IPS-20b (cell line): Measurements from ENCODE around the gene ITGB5.

ENCODE experiments used
- H3K27ac ChIP-seq: one replicate; pipeline ENCODE4 v1.5.1; 2013; ENCODE audit warnings: low read length
- H3K27me3 ChIP-seq: 2 replicates; pipeline ENCODE4 v1.6.1; 2013; ENCODE audit warnings: mild to moderate bottlenecking, low read length, inconsistent platforms; ENCODE audit not compliant: insufficient read depth
- H3K36me3 ChIP-seq: 2 replicates; pipeline ENCODE4 v1.6.1; 2013; ENCODE audit warnings: low read depth, mild to moderate bottlenecking, inconsistent platforms, low read length, moderate library complexity; ENCODE audit not compliant: insufficient read depth
- H3K4me1 ChIP-seq: 2 replicates; pipeline ENCODE4 v1.6.1; 2013; ENCODE audit warnings: mild to moderate bottlenecking, control low read depth, inconsistent platforms, low read length, moderate library complexity; ENCODE audit not compliant: insufficient read depth
- H3K4me3 ChIP-seq: 2 replicates; pipeline ENCODE4 v1.5.1; 2013; ENCODE audit warnings: mild to moderate bottlenecking, low read length, inconsistent platforms
- H3K9ac ChIP-seq: 2 replicates; pipeline ENCODE4 v1.6.1; 2013; ENCODE audit warnings: low read depth, mild to moderate bottlenecking, inconsistent platforms, low read length, moderate library complexity
- H3K9me3 ChIP-seq: 2 replicates; pipeline ENCODE4 v1.6.1; 2013; ENCODE audit warnings: mild to moderate bottlenecking, low read depth, low read length, inconsistent platforms; ENCODE audit not compliant: insufficient read depth

The ITGB5 gene

DNA sequence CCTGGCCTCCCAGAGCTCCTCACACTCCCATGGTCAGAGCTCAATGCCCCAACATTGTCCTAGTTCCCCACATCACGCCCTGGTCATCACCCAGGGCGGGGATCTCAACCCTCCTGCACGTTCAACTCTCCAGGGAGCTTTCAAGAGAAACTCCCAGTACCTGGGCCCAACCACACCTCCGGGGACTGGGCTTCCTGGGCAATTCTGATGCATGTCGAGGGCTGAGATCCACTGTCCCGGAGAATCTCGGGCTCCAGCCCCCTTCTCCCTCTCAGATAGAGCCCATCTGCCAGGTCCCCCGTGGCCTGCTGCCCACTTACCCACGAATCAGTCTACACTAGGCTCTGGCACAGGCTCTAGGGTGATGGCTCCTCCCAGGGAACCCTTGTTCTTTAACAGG lies 117.7 kb downstream of the ITGB5 start:
- Histone ChIP-seq H3K4me3 (no peak overlapping the region), H3K9me3 (no peaks in the 10 kb centered on the region), H3K27ac (no peak overlapping the region), H3K27me3 (no peaks in the 10 kb centered on the region), H3K36me3 (peaks cover 76% of the 10 kb centered on the region), H3K9ac (no peak overlapping the region), H3K4me1 (peaks cover 7% of the 10 kb centered on the region; the same call in 1 of the 2 replicates)

DNA sequence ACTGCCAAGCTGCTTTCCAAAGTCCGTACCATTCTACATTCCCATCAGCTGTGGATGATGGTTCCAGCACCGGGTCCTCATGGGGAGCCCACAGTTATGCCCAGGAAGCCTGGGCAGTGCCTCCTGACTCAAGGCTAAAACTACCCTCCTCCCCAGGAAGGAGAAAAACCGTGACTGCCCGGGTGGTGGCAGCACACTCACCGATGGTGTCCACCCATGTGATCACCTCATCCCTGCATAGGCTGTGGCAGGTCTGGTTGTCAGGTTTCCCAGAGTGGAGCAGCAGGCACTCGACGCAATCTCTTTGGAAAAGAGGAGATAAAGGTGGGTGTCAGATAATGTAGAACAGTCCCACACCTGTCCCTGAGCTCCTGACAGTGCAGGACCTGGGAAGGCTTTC lies 118.4 kb downstream of the ITGB5 start:
- no peak overlapping the region for H3K27ac ChIP-seq
- peaks cover 78% of the 10 kb centered on the region for H3K36me3 ChIP-seq
- no peak overlapping the region for H3K4me3 ChIP-seq
- H3K4me1 ChIP-seq, result peaks cover 1% of the 10 kb centered on the region; the same call in 1 of the 2 replicates
- H3K9ac ChIP-seq, result no peak overlapping the region
- H3K9me3 ChIP-seq, result no peaks in the 10 kb centered on the region
- no peaks in the 10 kb centered on the region for H3K27me3 ChIP-seq

DNA sequence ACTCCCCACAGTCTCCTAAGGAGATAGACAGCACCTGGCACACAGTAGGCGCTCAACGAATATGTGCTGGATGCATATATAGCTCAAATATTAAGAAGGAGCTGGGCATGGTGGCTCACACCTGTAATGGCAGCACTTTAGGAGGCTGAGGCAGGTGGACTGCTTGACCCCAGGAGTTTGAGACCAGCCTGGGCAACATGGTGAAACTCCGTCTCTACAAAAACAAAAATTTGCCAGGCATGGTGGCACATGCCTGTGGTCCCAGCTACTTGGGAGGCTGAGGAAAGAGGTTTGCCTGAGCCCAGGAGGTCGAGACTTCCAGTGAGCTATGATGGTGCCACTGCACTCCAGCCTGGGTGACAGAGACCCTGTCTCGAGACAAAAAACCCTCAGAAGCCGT lies 119.5 kb downstream of the ITGB5 start:
- Histone ChIP-seq H3K9ac (no peak overlapping the region), H3K36me3 (peaks cover 81% of the 10 kb centered on the region), H3K27me3 (no peaks in the 10 kb centered on the region), H3K27ac (no peak overlapping the region), H3K9me3 (no peaks in the 10 kb centered on the region), H3K4me3 (no peak overlapping the region), H3K4me1 (no peaks in the 10 kb centered on the region)

DNA sequence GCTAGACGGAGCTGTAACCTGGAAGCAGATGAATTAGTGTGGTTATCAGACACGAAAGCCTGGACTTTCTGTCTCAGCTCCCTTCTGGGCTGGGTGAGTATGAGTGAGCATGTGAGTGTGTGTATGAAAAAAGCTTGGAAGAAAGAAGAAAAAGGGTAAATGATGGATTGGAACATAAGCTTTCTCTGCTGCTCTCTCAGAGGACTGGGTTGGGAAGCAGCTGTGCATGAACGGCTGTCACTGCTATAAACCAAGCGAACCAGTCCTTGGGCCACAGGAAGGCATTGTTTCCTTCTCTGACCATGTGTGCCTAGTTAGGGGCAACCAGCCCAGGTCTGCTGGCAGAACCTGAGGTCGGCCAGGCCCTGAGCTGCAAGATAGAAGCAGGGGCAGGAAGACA lies 119.9 kb downstream of the ITGB5 start:
- Histone ChIP-seq H3K4me1 (no peaks in the 10 kb centered on the region), H3K27ac (no peak overlapping the region), H3K27me3 (no peaks in the 10 kb centered on the region), H3K9ac (no peak overlapping the region), H3K36me3 (peaks cover 79% of the 10 kb centered on the region), H3K9me3 (no peaks in the 10 kb centered on the region), H3K4me3 (no peak overlapping the region)

DNA sequence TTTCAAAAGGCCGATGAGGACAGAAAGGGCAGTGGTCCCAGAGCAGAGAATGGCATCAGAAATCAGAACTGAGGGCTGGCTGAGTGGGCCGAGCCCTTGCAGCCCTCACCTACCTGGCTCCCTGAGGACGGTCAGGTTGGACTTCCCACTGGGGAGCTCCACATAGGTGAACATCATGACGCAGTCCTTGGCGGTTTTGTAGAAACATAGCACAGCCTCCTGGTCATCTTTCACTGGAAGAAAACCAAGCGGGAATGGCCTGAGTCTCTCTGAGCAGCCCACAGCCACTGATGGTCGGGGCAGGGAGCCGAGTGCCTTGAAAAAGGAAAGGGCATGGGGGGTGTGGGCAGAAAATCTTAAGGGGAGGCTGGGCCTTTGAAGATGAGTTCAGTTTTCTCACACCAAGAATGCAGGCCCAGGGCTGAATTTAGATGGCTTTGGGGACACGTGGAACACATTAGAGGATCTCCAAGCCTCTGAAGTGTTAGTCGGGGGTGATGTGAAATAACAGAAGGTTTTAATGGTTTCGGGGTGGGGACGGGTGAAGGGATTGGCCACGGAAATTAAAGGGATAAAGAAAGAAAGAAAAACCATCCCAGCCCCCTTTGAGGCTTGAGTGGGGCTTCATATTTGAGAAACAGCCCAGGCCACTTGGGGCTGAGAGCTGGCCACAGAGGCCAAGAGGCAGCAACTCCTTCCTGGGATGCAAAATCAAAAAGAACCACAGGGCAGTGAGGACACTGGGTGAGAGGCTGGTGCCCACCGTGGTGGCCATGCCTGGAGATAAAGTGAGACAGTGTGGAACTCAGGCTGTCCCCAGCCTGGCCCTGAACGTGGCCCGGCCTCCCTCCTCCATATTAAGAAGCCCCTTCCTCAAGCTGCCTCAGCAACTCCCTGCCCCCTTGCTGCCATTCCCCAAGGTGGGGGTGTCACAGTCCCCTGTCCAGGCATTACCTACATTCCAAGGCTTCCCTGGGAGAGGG lies 120.8 kb downstream of the ITGB5 start:
- Histone ChIP-seq H3K36me3 (peaks cover 77% of the 10 kb centered on the region), H3K9ac (no peak overlapping the region), H3K27ac (no peak overlapping the region), H3K4me3 (no peak overlapping the region), H3K4me1 (no peaks in the 10 kb centered on the region), H3K9me3 (no peaks in the 10 kb centered on the region), H3K27me3 (no peaks in the 10 kb centered on the region)

DNA sequence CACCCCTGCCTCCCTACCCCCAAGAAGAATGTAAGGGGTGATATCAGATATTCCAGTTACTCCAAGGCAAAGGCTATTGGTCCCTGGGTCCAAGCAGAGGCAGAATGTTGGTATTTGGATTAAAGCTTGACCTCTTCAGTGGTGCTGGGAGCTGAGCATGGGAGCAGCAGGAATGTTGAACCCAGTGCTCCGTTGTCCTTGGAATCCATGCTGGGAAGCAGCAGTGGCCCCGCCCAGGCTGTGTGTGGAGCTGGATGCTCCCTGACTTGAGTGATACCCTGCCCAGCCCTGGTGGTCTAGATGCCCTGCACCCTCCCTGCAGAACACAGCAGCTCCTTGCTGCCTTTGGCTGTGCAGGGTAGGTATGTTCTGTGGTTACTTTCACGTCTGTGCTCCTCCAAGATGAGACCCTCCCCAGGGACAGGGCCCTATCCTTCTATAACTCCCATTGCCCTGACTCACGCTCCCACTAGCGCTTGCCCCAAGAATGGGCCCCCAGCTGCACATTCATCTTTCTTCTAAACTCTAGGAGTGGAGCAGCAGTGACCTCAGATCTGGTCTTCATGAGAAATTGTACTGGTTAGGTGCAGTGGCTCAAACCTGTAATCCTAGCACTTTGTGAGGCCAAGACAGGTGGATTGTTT lies 121.8 kb downstream of the ITGB5 start:
- Histone ChIP-seq H3K36me3 (peaks cover 72% of the 10 kb centered on the region), H3K9me3 (no peaks in the 10 kb centered on the region), H3K4me3 (no peak overlapping the region), H3K27ac (no peak overlapping the region), H3K4me1 (no peaks in the 10 kb centered on the region), H3K27me3 (no peaks in the 10 kb centered on the region), H3K9ac (no peak overlapping the region)

DNA sequence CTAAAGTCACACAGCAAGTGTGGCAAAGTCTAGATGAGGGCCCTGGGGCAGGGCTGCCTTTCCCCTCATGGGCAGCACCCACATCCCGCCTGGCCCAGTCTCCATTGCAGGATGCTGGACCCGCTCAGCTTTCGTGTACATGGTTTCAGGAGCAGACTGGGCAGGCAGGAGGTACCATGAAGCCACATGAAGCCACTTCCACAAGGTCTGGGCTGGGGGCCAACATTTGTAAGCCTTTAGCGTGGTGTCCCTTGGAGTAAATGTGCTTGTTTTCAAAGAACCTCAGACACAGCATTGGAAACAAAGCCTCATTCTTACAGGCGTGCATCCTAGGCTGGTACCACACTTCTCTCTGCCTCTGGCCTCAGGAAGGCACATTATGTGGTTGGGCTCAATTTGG lies 122.4 kb downstream of the ITGB5 start:
- no peak overlapping the region for H3K27ac ChIP-seq
- H3K36me3 ChIP-seq, result peaks cover 71% of the 10 kb centered on the region
- no peak overlapping the region for H3K4me3 ChIP-seq
- H3K9ac ChIP-seq, result no peak overlapping the region
- no peaks in the 10 kb centered on the region for H3K4me1 ChIP-seq
- H3K27me3 ChIP-seq, result no peaks in the 10 kb centered on the region
- no peaks in the 10 kb centered on the region for H3K9me3 ChIP-seq

DNA sequence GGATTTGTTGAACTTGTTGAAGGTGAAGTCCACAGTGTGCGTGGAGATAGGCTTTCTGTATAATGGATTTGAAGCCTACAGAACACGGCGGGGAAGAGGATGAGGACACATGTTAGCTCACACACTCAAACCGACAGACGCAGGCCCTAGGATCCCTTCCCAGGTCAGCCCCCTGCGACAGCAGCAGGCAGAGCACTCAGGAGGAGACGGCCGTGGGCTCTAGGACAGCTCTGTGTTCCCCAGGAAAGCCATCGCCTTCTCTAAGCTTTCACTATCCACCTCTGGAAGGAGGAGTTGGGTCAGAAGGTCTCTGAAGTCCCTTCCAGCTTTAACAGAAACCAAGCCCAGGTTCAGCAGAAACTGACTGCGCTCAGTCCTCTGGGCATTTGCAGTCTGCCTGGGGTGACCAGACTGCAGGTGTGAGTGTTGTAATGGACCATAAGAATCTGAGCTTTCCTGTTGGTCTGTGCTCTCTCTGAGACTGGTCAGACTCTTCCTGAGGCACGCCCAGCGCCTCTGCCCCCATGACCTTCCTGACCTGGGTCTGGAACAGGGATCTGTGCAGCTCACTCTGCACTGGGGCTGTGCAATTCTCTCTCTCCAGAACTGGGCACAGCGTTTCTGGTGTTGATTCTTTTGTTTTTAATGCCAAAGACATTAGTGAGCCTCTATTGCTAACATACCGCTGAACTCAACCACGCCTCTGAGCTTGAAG lies 123.4 kb downstream of the ITGB5 start:
- H3K27ac ChIP-seq, result no peak overlapping the region
- no peak overlapping the region for H3K4me3 ChIP-seq
- H3K27me3 ChIP-seq, result no peaks in the 10 kb centered on the region
- no peak overlapping the region for H3K9ac ChIP-seq
- no peaks in the 10 kb centered on the region for H3K9me3 ChIP-seq
- peaks cover 62% of the 10 kb centered on the region for H3K36me3 ChIP-seq
- no peaks in the 10 kb centered on the region for H3K4me1 ChIP-seq

DNA sequence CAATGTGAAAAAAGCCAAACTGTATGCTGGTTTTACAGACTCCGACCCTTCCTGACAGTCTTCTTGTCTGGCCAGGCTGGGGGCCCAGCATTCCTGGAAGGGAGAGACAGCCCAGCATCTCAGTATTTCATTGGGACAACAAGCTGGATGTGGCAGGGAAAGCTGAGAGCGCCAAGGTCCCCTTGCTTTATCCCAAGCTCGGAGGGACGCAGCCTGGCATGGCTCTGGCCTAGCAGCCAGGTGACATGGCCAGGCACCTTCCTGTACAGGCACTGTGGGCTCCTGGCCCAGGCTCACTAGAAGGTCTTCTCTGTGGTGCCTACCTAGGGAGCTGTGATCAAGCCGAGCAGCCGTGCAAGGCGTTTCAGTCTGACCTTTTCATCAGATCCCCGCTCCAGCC lies 124.0 kb downstream of the ITGB5 start:
- Histone ChIP-seq H3K36me3 (peaks cover 56% of the 10 kb centered on the region), H3K9me3 (no peaks in the 10 kb centered on the region), H3K27me3 (no peaks in the 10 kb centered on the region), H3K4me1 (peaks cover 4% of the 10 kb centered on the region; the same call in 1 of the 2 replicates), H3K4me3 (no peak overlapping the region), H3K9ac (no peak overlapping the region), H3K27ac (no peak overlapping the region)

DNA sequence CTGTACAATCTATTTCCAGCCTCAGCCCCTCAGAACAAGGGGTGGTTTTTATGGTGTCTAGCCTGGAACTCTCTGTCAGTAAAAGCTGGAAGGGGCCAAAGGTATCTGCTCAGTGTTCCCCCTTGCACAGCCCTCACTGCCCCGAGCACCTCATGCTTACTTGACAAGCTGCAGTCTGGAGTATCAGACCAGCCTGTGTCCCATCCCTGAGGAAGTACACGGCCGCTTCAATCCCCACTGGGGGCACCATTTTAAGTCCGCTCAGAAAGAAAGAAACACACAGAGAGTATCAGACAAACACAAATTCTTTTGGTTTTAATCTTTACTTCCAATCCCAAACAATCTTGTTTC lies 124.5 kb downstream of the ITGB5 start:
- Histone ChIP-seq H3K36me3 (peaks cover 50% of the 10 kb centered on the region), H3K4me3 (no peak overlapping the region), H3K27me3 (no peaks in the 10 kb centered on the region), H3K27ac (no peak overlapping the region), H3K4me1 (peaks cover 6% of the 10 kb centered on the region), H3K9ac (no peak overlapping the region), H3K9me3 (no peaks in the 10 kb centered on the region)

DNA sequence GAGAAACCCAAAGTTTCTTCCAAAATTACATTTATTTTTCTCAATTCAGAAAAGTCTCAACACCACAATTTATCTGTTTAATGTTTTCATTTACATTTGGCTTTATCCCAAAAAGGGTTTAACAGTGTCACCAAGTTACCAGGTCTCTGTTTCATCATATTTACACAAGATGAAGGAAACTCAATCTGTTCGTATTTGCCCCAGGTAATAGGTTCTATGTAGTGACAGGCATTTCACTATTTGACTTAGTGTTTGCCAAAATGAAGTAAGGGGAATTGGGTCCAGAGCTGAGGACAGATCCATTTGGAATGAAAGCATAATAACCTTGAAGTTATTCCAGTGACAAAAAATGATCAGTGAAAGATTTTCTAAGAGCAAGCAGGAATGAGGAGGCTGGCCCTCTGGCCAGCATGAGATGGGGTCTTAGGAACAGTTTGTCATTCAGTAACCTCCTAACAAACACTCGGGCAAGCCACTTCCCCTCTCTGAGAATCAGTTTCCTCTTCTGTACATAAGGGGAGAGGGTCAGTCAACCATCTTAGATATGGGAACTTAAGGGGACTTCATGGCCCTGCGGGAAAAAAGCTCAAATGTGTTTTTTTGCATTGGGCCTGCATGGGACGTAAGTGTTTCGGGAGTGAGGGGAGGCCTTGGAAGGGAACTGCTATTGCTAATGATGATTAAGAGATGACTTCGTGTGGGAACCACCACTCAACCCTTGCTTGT lies 125.1 kb downstream of the ITGB5 start:
- Histone ChIP-seq H3K27ac (no peak overlapping the region), H3K9ac (no peak overlapping the region), H3K36me3 (peaks cover 45% of the 10 kb centered on the region), H3K4me1 (peaks cover 6% of the 10 kb centered on the region), H3K9me3 (no peaks in the 10 kb centered on the region), H3K27me3 (no peaks in the 10 kb centered on the region), H3K4me3 (no peak overlapping the region)
